ENCODE data around the gene SLC4A5.

DNA sequence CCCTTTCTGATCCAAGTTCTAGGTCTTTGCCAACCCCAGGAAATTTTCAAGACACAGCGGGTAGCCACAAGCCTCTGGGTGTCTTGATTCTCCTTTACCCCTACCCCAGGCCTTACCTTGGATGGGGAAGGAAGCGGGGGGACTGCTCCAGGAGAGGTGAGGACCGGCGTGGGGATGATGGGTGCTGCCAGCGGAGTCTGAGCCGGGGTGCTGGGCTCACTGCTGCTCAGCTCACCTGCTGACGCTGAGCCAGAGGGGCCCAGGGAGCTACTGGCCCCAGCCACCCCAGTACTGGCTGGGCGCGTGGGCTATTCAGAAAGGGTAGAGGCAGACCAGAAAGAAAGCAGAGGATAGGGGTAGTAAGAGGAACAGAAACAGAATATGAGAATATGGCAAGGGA, 28.2 kb upstream of the SLC4A5 start:
- TF ChIP-seq POLR2AphosphoS5 (IDR thresholded peaks at IDR 0.05), result no peak
- TF ChIP-seq, protein P1, sequence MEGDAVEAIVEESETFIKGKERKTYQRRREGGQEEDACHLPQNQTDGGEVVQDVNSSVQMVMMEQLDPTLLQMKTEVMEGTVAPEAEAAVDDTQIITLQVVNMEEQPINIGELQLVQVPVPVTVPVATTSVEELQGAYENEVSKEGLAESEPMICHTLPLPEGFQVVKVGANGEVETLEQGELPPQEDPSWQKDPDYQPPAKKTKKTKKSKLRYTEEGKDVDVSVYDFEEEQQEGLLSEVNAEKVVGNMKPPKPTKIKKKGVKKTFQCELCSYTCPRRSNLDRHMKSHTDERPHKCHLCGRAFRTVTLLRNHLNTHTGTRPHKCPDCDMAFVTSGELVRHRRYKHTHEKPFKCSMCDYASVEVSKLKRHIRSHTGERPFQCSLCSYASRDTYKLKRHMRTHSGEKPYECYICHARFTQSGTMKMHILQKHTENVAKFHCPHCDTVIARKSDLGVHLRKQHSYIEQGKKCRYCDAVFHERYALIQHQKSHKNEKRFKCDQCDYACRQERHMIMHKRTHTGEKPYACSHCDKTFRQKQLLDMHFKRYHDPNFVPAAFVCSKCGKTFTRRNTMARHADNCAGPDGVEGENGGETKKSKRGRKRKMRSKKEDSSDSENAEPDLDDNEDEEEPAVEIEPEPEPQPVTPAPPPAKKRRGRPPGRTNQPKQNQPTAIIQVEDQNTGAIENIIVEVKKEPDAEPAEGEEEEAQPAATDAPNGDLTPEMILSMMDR (IDR thresholded peaks at IDR 0.05), result no peak
- TF ChIP-seq POLR2A (IDR thresholded peaks at IDR 0.05), result no peak
